ENCODE data around the gene IL2RG.

IL2RG gene

GRCh38 chrX:71082124-71082647 is 29.2 kb downstream of the IL2RG start:
- H3K4me3 ChIP-seq (ENCODE audit: low read length), result no peak overlapping the region
- no peak for TF ChIP-seq CTCF (IDR thresholded peaks at IDR 0.05; ENCODE audit: insufficient read depth, low read depth, low read length, missing control alignments)
- DNase-seq (ENCODE audit: low read depth), result no peak

- DNase-seq (ENCODE audit: low read depth), result peak; percentile 64
- no peak overlapping the region for H3K4me3 ChIP-seq (ENCODE audit: low read length)
Measured at GRCh38 chrX:71081330-71082123, 29.9 kb downstream of the IL2RG start.

GRCh38 chrX:71070531-71070930 is 40.8 kb downstream of the IL2RG start:
- no peak for TF ChIP-seq CTCF (IDR thresholded peaks at IDR 0.05; ENCODE audit: insufficient read depth, low read depth, low read length, missing control alignments)

More at GRCh38 chrX:71081330-71082123, 29.9 kb downstream of the IL2RG start:
- no peak for TF ChIP-seq CTCF (IDR thresholded peaks at IDR 0.05; ENCODE audit: insufficient read depth, low read depth, low read length, missing control alignments)

GRCh38 chrX:71068044-71068918 is 43.1 kb downstream of the IL2RG start, which contains the start of gene SNX12:
Gene SNX12, minus strand, starts transcription at chrX:71068334. Its CDS starts 28 bp downstream, at chrX:71068306.
- DNase-seq (ENCODE audit: low read depth), result peak; percentile 94
- peak within 1 kb of the TSS; percentile 71 for H3K4me3 ChIP-seq (ENCODE audit: low read length)
- TF ChIP-seq CTCF (IDR thresholded peaks at IDR 0.05; ENCODE audit: insufficient read depth, low read depth, low read length, missing control alignments), result no peak

More at GRCh38 chrX:71070531-71070930, 40.8 kb downstream of the IL2RG start:
- no peak overlapping the region for H3K4me3 ChIP-seq (ENCODE audit: low read length)
- DNase-seq (ENCODE audit: low read depth), result no peak

- no peak for TF ChIP-seq CTCF (IDR thresholded peaks at IDR 0.05; ENCODE audit: insufficient read depth, low read depth, low read length, missing control alignments)
- no peak for DNase-seq (ENCODE audit: low read depth)
Measured at GRCh38 chrX:71067712-71068043, 43.7 kb downstream of the IL2RG start.

GRCh38 chrX:71067089-71067488 is 44.3 kb downstream of the IL2RG start:
- no peak for DNase-seq (ENCODE audit: low read depth)
- H3K4me3 ChIP-seq (ENCODE audit: low read length), result peak overlapping the region; percentile 71
- no peak for TF ChIP-seq CTCF (IDR thresholded peaks at IDR 0.05; ENCODE audit: insufficient read depth, low read depth, low read length, missing control alignments)

More at GRCh38 chrX:71067712-71068043, 43.7 kb downstream of the IL2RG start:
- peak overlapping the region; percentile 71 for H3K4me3 ChIP-seq (ENCODE audit: low read length)

Measured in epithelial cell of esophagus (primary cell).